ENCODE results near the gene TAGLN.

DNA sequence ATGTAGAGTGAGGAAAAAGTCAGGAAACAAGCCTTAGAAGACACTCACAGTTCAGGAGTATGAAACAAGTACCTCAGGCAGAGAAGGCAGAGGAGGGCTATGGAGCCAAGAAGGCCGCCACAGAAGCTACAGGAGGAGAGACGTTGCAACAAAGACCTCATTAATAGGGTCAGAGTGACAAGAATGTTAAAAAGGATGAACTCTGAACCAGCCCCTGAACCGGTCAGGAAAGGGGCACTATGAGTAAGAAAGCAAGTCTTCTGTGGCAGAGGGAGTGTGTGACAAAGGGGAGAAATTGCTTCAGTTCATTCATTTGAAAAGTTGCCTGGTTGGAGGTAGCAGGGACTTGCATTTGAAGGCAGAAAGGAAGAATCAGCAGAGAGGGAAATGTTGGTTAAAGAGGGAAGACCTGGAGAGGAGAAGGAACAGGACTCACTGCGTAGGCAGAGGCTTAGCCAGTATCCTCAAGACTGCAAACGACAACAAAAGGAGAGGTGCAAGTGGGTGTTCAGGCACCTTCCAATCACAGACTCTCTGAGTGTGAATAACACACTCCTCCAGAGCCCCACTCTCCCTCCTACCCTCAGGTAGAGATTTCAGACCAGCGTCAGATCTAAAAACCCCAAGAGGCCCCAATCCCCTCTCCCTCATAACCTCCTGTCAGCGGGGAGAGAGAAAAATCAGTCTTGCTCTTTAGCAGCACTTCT, 15.4 kb downstream of the TAGLN start:
- TF ChIP-seq EMX1 (CRISPR knock-in tag; IDR thresholded peaks at IDR 0.05) (no peak), ZBTB21 (CRISPR knock-in tag; IDR thresholded peaks at IDR 0.05; ENCODE audit: borderline replicate concordance) (no peak), GRHL2 (CRISPR knock-in tag; IDR thresholded peaks at IDR 0.05; ENCODE audit: insufficient replicate concordance, severe bottlenecking) (no peak), ZNF232 (CRISPR knock-in tag; IDR thresholded peaks at IDR 0.05) (no peak), FOXJ3 (CRISPR knock-in tag; IDR thresholded peaks at IDR 0.05; ENCODE audit: borderline replicate concordance) (no peak), ZNF416 (CRISPR knock-in tag; IDR thresholded peaks at IDR 0.05) (no peak), ESRRA (CRISPR knock-in tag; IDR thresholded peaks at IDR 0.05; ENCODE audit: borderline replicate concordance) (no peak), GTF2I (CRISPR knock-in tag; conservative IDR thresholded peaks at IDR 0.05) (no peak), ELF4 (CRISPR knock-in tag; IDR thresholded peaks at IDR 0.05; ENCODE audit: low read depth) (no peak)
- TF ChIP-seq, protein P1, sequence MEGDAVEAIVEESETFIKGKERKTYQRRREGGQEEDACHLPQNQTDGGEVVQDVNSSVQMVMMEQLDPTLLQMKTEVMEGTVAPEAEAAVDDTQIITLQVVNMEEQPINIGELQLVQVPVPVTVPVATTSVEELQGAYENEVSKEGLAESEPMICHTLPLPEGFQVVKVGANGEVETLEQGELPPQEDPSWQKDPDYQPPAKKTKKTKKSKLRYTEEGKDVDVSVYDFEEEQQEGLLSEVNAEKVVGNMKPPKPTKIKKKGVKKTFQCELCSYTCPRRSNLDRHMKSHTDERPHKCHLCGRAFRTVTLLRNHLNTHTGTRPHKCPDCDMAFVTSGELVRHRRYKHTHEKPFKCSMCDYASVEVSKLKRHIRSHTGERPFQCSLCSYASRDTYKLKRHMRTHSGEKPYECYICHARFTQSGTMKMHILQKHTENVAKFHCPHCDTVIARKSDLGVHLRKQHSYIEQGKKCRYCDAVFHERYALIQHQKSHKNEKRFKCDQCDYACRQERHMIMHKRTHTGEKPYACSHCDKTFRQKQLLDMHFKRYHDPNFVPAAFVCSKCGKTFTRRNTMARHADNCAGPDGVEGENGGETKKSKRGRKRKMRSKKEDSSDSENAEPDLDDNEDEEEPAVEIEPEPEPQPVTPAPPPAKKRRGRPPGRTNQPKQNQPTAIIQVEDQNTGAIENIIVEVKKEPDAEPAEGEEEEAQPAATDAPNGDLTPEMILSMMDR (IDR thresholded peaks at IDR 0.05), result no peak
- TF ChIP-seq, protein P2, sequence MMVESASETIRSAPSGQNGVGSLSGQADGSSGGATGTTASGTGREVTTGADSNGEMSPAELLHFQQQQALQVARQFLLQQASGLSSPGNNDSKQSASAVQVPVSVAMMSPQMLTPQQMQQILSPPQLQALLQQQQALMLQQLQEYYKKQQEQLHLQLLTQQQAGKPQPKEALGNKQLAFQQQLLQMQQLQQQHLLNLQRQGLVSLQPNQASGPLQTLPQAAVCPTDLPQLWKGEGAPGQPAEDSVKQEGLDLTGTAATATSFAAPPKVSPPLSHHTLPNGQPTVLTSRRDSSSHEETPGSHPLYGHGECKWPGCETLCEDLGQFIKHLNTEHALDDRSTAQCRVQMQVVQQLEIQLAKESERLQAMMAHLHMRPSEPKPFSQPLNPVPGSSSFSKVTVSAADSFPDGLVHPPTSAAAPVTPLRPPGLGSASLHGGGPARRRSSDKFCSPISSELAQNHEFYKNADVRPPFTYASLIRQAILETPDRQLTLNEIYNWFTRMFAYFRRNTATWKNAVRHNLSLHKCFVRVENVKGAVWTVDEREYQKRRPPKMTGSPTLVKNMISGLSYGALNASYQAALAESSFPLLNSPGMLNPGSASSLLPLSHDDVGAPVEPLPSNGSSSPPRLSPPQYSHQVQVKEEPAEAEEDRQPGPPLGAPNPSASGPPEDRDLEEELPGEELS (CRISPR knock-in tag; IDR thresholded peaks at IDR 0.05), result no peak
- TF ChIP-seq, protein P3, sequence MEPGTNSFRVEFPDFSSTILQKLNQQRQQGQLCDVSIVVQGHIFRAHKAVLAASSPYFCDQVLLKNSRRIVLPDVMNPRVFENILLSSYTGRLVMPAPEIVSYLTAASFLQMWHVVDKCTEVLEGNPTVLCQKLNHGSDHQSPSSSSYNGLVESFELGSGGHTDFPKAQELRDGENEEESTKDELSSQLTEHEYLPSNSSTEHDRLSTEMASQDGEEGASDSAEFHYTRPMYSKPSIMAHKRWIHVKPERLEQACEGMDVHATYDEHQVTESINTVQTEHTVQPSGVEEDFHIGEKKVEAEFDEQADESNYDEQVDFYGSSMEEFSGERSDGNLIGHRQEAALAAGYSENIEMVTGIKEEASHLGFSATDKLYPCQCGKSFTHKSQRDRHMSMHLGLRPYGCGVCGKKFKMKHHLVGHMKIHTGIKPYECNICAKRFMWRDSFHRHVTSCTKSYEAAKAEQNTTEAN (CRISPR knock-in tag; IDR thresholded peaks at IDR 0.05), result no peak
- TF ChIP-seq, protein P4, sequence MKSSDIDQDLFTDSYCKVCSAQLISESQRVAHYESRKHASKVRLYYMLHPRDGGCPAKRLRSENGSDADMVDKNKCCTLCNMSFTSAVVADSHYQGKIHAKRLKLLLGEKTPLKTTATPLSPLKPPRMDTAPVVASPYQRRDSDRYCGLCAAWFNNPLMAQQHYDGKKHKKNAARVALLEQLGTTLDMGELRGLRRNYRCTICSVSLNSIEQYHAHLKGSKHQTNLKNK (CRISPR knock-in tag; IDR thresholded peaks at IDR 0.05), result no peak
- TF ChIP-seq, protein P5, sequence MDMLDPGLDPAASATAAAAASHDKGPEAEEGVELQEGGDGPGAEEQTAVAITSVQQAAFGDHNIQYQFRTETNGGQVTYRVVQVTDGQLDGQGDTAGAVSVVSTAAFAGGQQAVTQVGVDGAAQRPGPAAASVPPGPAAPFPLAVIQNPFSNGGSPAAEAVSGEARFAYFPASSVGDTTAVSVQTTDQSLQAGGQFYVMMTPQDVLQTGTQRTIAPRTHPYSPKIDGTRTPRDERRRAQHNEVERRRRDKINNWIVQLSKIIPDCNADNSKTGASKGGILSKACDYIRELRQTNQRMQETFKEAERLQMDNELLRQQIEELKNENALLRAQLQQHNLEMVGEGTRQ (CRISPR knock-in tag; IDR thresholded peaks at IDR 0.05), result no peak

Measured in WTC11 (cell line).